Retina (tissue), 1 donor: ENCODE measurements around the gene KBTBD13.

Experiments used
- DNase-seq: peaks from one replicate; pipeline ENCODE4 v3.0.0-alpha.2; 2016

The KBTBD13 gene

GRCh38 chr15:65052956-65053355 lies 23.6 kb upstream of the KBTBD13 start:
- DNase-seq: no peak

DNA sequence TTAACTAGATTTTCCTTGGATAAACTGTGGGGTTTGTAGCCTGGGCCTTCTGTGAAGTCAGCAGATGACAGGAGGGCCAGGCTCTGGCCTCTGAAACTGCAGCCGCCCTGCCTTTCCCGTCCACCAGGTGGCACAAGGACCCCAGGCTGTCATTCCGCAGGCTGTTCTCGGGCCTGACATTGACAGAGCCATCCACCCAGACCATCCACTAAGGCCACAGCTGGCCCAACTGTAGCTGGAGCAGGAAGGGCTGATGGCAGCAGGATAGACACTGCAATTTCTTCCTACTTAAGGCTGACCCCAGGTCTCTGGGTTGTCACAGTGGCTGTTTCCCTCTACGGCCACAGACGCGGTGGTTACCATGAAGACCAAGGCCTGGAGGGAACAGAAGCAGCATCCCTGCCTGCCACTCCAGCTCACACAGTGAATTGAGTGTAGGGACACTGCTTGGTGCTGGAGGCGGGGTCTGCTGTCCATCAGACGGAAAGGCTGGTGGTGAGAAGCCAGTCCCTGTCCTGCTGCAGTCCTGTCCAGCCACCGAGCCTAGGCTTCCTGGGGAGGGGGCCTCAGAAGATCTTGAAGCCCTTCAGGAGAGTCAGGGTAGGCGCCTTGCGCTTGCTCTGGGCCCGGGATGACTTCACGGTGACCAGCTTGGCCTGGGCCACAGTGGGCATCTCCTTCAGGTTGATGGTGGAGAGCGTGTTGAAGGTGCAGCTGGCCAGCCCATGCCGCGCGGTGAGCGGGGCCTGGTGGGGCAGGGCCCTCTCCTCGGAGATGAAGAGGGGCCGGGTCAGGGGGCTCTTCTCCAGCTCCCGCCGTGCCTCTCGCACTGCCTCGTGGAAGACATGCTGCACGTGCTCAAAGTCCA lies 22.0 kb upstream of the KBTBD13 start:
- DNase-seq: peak; percentile 90

GRCh38 chr15:65055201-65055870 lies 21.2 kb upstream of the KBTBD13 start:
- DNase-seq: no peak

DNA sequence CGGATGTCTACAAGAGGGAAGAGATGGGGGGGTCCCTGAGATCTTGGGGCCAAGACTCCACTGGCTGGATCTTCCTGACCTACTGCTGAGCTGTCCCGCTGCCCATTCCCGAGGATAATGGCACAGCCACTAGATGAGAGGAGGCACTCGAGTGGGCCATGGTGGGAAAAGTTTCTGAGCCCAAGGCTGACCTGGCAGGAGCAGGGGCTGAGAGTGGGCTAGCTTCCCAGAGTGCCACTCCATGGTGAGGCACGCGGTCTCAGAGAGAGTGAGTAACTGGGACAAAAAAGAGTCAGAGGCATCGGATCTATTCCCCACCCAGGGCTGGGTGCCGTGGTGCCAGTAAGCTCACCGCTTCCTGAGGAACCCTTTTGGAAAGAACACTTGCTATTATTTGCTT lies 20.4 kb upstream of the KBTBD13 start:
- DNase-seq: no peak

- DNase-seq: no peak
Measured at GRCh38 chr15:65056868-65057548, 19.5 kb upstream of the KBTBD13 start.

- DNase-seq: no peak
Measured at GRCh38 chr15:65057549-65057940, 19.0 kb upstream of the KBTBD13 start.

- no peak for DNase-seq
Measured at GRCh38 chr15:65058394-65059368, 17.9 kb upstream of the KBTBD13 start.

GRCh38 chr15:65059369-65059750 lies 17.2 kb upstream of the KBTBD13 start:
- DNase-seq: no peak

DNA sequence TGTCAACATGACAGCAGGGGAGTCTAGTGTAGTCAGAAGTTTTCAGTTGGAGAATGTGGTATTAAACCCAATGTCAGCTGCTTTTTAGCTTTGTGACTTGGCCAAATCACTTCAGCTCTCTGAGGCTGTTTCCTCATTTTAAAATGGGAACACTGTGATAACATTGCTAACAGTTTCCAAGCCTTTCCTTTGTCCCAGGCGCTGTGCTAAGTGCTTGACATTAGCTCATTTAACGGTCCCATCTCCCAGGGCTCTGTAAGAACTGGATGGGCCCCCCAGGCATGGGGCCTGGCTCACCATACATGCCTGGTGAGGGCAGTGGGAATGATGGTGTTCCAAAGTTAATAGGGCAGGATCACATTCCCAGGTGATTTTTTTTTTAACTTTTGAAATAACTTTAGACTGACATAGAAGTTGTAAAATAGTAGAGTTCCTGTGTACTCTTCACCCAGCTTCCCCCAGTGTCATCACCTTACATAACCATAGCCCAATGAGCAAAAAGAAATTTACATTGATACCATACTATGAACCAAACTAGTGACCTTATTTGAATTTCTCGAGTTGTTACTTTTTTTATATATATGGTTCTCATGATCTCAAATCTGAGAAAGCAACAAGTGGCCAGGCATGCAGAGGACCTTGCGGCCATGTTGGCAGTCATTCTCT lies 16.5 kb upstream of the KBTBD13 start:
- DNase-seq: no peak

GRCh38 chr15:65060641-65061397 lies 15.7 kb upstream of the KBTBD13 start:
- DNase-seq: no peak

- DNase-seq: no peak
Measured at GRCh38 chr15:65062061-65062460, 14.5 kb upstream of the KBTBD13 start.

DNA sequence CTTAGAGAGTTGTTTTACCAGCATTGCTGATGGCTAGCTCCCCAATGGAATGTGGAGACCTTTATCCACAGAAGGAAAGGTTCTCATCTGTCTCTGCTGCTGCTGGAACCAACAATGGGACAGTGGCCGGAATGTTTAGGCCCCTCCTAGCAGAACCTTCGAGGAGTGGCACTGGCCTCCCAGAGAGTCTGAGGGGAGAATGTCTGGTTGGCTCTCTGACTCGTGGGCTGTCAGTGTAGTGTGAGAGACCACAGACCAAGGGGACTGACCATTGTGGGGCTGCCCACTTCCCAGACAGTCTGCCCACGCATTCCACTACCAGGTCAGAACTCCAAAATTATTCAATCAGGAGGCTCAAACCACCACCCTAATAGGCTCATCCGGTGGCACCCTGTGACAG lies 13.8 kb upstream of the KBTBD13 start:
- DNase-seq: no peak

DNA sequence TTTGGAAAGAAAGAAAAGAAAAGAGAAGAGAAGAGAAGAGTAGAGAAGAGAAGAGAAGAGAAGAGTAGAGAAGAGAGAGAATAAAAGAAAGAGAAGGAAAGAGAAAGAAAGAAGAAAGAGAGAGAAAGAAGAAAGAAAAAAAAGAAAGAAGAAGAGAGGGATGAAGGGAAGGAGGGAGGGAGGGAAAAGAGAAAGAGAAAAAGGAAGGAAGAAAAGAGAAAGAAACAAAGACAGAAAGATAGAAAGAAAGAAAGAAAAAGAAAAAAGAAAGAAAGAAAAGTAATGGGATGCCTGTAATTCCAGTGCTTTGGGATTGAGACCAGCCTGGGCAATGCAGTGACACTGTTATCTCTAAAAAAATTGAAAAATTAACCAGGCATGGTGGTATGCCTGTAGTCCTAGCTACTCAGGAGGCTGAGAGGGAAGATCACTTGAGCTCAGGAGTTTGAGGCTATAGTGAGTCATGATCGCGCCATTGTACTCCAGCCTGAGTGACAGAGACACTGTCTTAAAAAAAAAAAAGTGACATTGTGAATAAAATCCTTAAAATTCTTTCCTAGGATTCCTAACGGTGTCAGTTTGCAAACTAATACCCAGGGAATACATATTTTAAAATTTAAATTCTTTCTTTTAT lies 10.4 kb upstream of the KBTBD13 start:
- DNase-seq: no peak

DNA sequence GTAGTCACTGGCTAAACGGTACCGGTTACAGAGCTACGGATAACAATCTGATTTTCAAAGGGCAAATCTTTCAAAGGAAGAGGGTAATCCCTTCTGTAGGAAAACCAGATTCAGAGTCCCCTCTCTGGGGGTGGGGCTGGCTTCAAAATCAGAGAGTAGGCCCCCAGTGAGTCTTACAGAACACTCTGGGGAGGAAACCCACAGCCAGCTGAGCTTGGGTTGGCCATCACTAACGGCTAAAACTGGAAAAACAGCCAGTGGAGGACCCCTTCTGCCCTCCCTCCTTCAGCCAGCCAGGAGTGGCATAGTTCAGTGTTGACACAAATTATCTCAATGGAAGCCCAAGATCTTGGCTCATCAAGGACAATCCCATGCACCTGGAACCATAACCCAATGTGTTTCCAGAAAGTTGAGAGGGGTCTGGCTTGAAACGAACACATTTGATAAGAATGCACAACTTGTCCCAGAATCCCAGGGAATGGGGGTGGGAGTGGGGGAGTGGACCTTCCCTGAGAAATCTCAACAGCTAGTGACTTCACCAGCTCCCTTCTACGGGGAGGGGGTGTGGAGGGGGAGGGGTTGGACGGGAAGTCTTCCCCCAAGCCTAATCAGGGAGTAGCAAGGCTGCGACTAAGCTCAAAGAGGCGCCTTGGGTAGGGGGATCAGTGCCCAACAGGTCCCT lies 9.8 kb upstream of the KBTBD13 start:
- no peak for DNase-seq

- DNase-seq: no peak
Measured at GRCh38 chr15:65067317-65067644, 9.3 kb upstream of the KBTBD13 start.

GRCh38 chr15:65067645-65068402 lies 8.7 kb upstream of the KBTBD13 start, which contains the start of gene RASL12:
Gene RASL12, minus strand, starts transcription at chr15:65067991. Its CDS starts 156 bp downstream, at chr15:65067835.
- no peak for DNase-seq

DNA sequence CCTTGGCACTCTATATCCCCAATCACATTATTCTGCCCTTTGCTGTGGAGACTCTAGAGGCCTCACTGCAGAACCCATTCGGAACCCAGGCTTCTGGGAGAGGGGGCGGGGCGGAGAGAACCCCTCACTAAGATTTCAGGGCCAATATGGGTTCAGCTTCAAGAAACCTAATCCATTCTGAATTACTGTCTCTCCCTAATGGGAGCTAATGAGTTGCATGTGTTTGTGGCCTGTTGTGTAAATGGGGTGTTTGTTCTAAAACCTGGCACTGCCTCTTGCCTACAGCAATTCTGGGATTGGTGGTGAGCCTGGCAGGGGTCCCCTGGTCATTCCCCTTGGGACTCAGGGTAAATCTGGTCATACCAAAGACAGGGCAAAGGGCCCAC lies 8.2 kb upstream of the KBTBD13 start:
- no peak for DNase-seq

DNA sequence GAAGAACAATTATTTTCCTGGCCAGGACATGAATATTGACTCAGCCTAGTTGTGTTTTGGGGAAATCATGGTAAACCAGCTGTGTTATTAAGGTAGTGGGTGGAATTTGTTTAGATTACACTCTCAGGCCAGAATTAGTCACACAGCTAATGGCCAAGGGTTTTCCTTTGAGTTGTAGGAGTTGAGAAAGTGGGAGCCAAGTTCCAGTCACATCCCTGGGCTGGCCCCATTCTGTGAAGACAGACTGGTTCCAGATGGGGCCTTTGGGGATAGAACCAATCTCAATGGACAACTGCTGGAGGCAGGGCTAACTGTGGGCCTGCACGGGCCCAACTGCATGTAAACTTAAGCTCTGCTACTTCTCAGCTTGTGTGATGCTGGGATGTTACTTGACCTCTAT lies 7.4 kb upstream of the KBTBD13 start:
- DNase-seq: no peak

- no peak for DNase-seq
Measured at GRCh38 chr15:65069779-65070546, 6.6 kb upstream of the KBTBD13 start.
